Measurements from ENCODE around the gene ZNF277. TPM values are rescaled to one million over a fixed set of nuclear protein-coding genes. Genes with fewer than 3 reads are reported as not detected.

ZNF277 gene, protein sequence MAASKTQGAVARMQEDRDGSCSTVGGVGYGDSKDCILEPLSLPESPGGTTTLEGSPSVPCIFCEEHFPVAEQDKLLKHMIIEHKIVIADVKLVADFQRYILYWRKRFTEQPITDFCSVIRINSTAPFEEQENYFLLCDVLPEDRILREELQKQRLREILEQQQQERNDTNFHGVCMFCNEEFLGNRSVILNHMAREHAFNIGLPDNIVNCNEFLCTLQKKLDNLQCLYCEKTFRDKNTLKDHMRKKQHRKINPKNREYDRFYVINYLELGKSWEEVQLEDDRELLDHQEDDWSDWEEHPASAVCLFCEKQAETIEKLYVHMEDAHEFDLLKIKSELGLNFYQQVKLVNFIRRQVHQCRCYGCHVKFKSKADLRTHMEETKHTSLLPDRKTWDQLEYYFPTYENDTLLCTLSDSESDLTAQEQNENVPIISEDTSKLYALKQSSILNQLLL
- 10.5 to 20.1 TPM (median 13.3 TPM) in 5 replicates for total RNA-seq (2022; extraction: Qiagen RNA extraction)

DNA sequence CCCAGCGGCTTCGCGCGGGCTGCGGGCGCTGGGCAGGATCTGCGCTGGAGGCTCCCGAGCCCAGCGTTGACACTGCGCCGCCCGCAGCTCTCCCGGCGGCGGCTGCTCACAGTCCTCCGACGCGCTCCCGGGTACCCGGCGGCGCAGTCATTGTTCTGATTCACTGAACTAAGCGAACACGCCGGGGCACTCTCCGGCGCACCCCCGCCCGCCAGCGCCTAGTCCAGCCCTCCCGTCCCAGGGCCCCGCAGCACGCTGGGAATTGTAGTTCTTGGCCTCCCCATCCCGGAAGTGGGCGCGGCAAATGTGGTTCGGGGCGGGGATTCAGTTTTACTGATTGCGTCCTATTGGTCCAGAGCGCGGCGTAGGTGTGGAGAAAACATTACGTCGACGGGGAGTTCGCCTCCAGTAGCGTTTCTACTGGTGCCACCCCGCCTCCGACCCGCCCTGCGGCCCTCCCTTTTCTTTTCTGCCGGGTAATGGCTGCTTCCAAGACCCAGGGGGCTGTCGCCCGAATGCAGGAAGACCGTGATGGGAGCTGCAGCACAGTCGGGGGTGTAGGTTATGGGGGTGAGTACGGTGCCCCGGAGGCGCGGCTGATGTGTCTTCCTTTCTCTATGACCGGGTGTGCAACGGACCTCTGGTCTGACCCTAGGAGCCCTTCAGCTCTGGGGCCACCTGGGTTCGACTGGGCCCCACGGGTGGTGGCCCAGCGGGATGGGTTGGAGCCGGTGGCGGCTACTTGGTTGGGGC is at the start of gene ZNF277, which contains the start of gene DOCK4:
Gene ZNF277 (plus strand): TSS at position 458 of the 753 bp plus-strand sequence. CDS start 22 bp downstream, at position 480.
Gene DOCK4 (minus strand): TSS at position 162 of the 753 bp plus-strand sequence. CDS start 261 bp downstream, outside the sequence.

Other genes starting within 250 kb of the ZNF277 start
- gene DOCK4, start 296 bp upstream of the ZNF277 start, total RNA-seq (2022; extraction: Qiagen RNA extraction) = 3.4 to 9.3 TPM (median 6.4 TPM) in 5 replicates
- 26.7 to 38.4 TPM (median 29.2 TPM) in 5 replicates for gene IFRD1, start 243.8 kb downstream of the ZNF277 start, total RNA-seq (2022; extraction: Qiagen RNA extraction)